ENCODE data around the gene INPP4A. TPM values are rescaled to one million over a fixed set of nuclear protein-coding genes. Genes with fewer than 3 reads are reported as not detected.

Gene INPP4A
- total and polyA plus RNA-seq, 10 of the 15 experiments (the other 5 are each of a cell fraction or from before 2014, with no cell fraction given): 4.7 to 62.3 (median 36.9) TPM

DNA sequence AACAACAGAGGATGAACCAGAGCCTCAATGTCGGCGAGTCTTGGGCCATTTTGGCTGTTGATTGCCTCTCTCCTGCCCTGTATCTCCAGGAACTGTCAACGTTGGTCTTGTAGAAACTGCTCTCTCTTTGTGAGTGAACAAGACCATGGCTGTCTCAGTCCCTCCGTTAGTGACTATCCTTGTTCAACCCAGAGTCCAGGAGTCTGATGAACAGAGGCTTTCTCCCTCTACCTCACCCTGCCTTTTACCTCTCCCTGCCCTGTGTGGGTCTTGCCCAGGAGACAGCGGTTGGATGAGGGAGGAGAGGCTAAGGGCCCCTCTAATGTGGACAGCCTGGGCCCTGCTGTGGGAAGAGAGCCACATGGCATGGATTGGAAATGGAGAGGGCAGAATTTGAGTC, 32.8 kb downstream of the INPP4A start:
- H3K4me3 ChIP-seq: no peak overlapping the region
- H3K27me3 ChIP-seq (replicated peaks in 1 of 2; ENCODE audit: control insufficient read depth in 2 of 2, insufficient read depth in 2 of 2, low read length in 1 of 2): no peaks in the 10 kb centered on the region; a peak in 1 of 4 replicates
- intact Hi-C loops (cut with micrococcal nuclease; ENCODE audit: unreplicated experiment): no loop called here
- 0 out of 2 replicates have a peak overlapping the region, but pooled peaks have one; percentile 5 for H3K4me2 ChIP-seq (ENCODE audit: control insufficient read depth, insufficient read depth)
- no TSS peak for BruUV-seq (replicated peaks)
- ChIA-PET RAD21 (ENCODE audit: unreplicated experiment) (interaction anchor here (1.4 to 7.4 kb wide), 4 partner anchors 10 to 23 kb away, joined by 3 to 150 read pairs (median 37); no protein-coding TSS in a partner anchor), POLR2A (interaction anchor here (16.1 kb wide), 1 partner anchor 18 kb away, joined by 545 read pairs; no protein-coding TSS in a partner anchor), CTCF (interaction anchor here (1.1 to 5.9 kb wide), 3 partner anchors 10 to 62 kb away, joined by 3 to 41 read pairs (median 26); no protein-coding TSS in a partner anchor), SMC1A (ENCODE audit: uncharacterized antibody, unreplicated experiment) (interaction anchor here (7.2 to 24.6 kb wide), 2 partner anchors 11 to 18 kb away, joined by 81 to 816 read pairs; no protein-coding TSS in a partner anchor)
- no peak overlapping the region for H2AFZ ChIP-seq (ENCODE audit: control insufficient read depth, low read depth, low read length)
- H3K27ac ChIP-seq (ENCODE audit: control insufficient read depth, insufficient read depth): peak overlapping the region; percentile 88; the same call in 1 of the 2 replicates
- H3K4me1 ChIP-seq (ENCODE audit: control insufficient read depth, insufficient read depth, low read length): peaks cover 98% of the 10 kb centered on the region
- H3K9me3 ChIP-seq (replicated peaks; ENCODE audit: control insufficient read depth, insufficient read depth, low read length): no peaks in the 10 kb centered on the region
- DNase-seq (ENCODE audit: low read depth, low spot score) (no peak), ATAC-seq (no peak), FAIRE-seq (no peak)
- no peaks in the 10 kb centered on the region for H4K20me1 ChIP-seq (ENCODE audit: control insufficient read depth, insufficient read depth)
- H3K79me2 ChIP-seq (ENCODE audit: control insufficient read depth, insufficient read depth, low read length): peaks cover 97% of the 10 kb centered on the region
- WGBS (ENCODE audit: insufficient coverage, insufficient replicate concordance, low lambda C conversion rate, missing lambda C conversion rate): 95% methylated on average over 5 of the region's 5 CpGs
- in situ Hi-C loops (cut with MboI): no loop called here
- H3K9ac ChIP-seq (ENCODE audit: control insufficient read depth, insufficient read depth, low read length): no peak overlapping the region
- H3K36me3 ChIP-seq (ENCODE audit: control insufficient read depth in 2 of 2, insufficient read depth in 2 of 2, low read length in 1 of 2): peaks cover 8 to 22% of the 10 kb centered on the region in 2 experiments
- TF ChIP-seq TAF1 (IDR thresholded peaks at IDR 0.05; ENCODE audit: borderline replicate concordance, low read depth, low read length): no peak
- no peak for TF ChIP-seq RB1 (IDR thresholded peaks at IDR 0.05; ENCODE audit: borderline replicate concordance)
- no peak for TF ChIP-seq ZNF217 (IDR thresholded peaks at IDR 0.05)
- TF ChIP-seq, protein P1, sequence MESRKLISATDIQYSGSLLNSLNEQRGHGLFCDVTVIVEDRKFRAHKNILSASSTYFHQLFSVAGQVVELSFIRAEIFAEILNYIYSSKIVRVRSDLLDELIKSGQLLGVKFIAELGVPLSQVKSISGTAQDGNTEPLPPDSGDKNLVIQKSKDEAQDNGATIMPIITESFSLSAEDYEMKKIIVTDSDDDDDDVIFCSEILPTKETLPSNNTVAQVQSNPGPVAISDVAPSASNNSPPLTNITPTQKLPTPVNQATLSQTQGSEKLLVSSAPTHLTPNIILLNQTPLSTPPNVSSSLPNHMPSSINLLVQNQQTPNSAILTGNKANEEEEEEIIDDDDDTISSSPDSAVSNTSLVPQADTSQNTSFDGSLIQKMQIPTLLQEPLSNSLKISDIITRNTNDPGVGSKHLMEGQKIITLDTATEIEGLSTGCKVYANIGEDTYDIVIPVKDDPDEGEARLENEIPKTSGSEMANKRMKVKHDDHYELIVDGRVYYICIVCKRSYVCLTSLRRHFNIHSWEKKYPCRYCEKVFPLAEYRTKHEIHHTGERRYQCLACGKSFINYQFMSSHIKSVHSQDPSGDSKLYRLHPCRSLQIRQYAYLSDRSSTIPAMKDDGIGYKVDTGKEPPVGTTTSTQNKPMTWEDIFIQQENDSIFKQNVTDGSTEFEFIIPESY (IDR thresholded peaks at IDR 0.05): no peak
- TF ChIP-seq ATF7 (IDR thresholded peaks at IDR 0.05; ENCODE audit: low read depth): no peak
- no peak for TF ChIP-seq EZH2 (IDR thresholded peaks at IDR 0.05; ENCODE audit: borderline replicate concordance, control insufficient read depth, low read depth, low read length)
- TF ChIP-seq CREB1 (IDR thresholded peaks at IDR 0.05; ENCODE audit: low read depth): no peak
- TF ChIP-seq SMARCA5 (IDR thresholded peaks at IDR 0.05): no peak
- TF ChIP-seq, protein P2, sequence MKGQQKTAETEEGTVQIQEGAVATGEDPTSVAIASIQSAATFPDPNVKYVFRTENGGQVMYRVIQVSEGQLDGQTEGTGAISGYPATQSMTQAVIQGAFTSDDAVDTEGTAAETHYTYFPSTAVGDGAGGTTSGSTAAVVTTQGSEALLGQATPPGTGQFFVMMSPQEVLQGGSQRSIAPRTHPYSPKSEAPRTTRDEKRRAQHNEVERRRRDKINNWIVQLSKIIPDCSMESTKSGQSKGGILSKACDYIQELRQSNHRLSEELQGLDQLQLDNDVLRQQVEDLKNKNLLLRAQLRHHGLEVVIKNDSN (IDR thresholded peaks at IDR 0.05; ENCODE audit: borderline replicate concordance, extremely low read length, insufficient read depth, low read depth, low read length): no peak
- TF ChIP-seq, protein P3, sequence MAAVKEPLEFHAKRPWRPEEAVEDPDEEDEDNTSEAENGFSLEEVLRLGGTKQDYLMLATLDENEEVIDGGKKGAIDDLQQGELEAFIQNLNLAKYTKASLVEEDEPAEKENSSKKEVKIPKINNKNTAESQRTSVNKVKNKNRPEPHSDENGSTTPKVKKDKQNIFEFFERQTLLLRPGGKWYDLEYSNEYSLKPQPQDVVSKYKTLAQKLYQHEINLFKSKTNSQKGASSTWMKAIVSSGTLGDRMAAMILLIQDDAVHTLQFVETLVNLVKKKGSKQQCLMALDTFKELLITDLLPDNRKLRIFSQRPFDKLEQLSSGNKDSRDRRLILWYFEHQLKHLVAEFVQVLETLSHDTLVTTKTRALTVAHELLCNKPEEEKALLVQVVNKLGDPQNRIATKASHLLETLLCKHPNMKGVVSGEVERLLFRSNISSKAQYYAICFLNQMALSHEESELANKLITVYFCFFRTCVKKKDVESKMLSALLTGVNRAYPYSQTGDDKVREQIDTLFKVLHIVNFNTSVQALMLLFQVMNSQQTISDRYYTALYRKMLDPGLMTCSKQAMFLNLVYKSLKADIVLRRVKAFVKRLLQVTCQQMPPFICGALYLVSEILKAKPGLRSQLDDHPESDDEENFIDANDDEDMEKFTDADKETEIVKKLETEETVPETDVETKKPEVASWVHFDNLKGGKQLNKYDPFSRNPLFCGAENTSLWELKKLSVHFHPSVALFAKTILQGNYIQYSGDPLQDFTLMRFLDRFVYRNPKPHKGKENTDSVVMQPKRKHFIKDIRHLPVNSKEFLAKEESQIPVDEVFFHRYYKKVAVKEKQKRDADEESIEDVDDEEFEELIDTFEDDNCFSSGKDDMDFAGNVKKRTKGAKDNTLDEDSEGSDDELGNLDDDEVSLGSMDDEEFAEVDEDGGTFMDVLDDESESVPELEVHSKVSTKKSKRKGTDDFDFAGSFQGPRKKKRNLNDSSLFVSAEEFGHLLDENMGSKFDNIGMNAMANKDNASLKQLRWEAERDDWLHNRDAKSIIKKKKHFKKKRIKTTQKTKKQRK (IDR thresholded peaks at IDR 0.05; ENCODE audit: low read depth, low read length): no peak
- no peak for TF ChIP-seq HCFC1 (IDR thresholded peaks at IDR 0.05; ENCODE audit: low read length)
- TF ChIP-seq ZNF207 (IDR thresholded peaks at IDR 0.05; ENCODE audit: borderline replicate concordance): no peak
- no peak for TF ChIP-seq GABPA (IDR thresholded peaks at IDR 0.05; ENCODE audit: low read depth)
- TF ChIP-seq, protein P4, sequence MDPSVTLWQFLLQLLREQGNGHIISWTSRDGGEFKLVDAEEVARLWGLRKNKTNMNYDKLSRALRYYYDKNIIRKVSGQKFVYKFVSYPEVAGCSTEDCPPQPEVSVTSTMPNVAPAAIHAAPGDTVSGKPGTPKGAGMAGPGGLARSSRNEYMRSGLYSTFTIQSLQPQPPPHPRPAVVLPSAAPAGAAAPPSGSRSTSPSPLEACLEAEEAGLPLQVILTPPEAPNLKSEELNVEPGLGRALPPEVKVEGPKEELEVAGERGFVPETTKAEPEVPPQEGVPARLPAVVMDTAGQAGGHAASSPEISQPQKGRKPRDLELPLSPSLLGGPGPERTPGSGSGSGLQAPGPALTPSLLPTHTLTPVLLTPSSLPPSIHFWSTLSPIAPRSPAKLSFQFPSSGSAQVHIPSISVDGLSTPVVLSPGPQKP (IDR thresholded peaks at IDR 0.05; ENCODE audit: low read depth, low read length): no peak
- no peak for TF ChIP-seq SPI1 (IDR thresholded peaks at IDR 0.05; ENCODE audit: borderline replicate concordance, insufficient read depth, low read depth, low read length)
- no peak for TF ChIP-seq SMC3 (IDR thresholded peaks at IDR 0.05; ENCODE audit: borderline replicate concordance, low read length)

Measured in GM12878 (cell line).